ENCODE measurements around the gene MED8. TPM values are rescaled to one million over a fixed set of nuclear protein-coding genes. Genes with fewer than 3 reads are reported as not detected.

The MED8 gene, protein sequence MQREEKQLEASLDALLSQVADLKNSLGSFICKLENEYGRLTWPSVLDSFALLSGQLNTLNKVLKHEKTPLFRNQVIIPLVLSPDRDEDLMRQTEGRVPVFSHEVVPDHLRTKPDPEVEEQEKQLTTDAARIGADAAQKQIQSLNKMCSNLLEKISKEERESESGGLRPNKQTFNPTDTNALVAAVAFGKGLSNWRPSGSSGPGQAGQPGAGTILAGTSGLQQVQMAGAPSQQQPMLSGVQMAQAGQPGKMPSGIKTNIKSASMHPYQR
- total RNA-seq = 41.1 and 46.1 TPM in 2 replicates

DNA sequence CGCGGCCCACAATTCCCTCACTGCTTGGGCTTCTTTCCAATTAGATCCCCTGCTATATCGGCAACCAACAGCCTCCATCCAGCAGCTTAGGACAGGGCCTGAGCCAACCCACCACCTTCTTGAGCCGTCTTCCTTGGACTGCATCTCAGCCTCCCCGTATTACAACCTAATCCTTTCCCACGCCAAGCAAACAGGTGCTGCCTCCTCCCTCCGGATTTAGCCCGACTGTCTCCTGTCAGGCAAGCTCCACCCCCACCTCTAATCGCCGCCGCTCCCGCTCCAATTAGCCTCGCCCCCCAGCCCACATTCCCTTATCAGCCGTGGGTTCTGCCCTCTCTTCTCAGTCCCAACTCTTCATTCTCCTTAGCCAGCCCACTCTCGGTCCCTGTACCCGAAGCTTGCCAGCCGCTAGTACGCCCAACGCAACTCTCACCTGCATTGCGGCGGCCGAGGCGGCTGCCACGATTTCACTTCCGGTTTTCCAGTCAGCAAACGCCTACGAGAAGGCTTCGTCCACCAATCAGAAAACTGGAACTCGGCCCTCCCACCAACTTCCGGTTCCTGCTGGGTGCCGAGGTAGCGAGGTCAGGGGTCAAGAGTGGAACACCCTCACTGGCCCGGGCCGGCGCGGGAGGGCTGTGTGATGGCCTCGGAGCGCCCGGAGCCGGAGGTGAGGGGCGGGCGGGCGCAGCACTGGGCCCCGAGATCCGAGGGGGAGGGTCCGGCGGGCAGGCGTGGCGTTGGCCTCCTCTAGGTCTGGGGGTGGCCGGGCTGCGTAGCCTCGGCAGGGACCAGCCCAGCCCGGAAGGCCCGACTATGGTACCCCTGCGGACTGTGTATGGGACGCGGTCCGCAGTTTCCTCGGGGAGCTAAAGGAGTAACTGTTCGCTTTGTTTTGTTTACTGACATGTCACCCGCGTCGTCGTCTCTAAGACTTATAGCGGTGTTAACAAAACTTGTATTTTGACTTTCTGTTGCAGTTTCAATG, at the start of gene MED8, which contains the start of gene SZT2:
TSS of gene MED8 (minus strand) at position 475 of the 988 bp plus-strand sequence. CDS start at position 439, 36 bp downstream.
TSS of gene SZT2 (plus strand) at position 574 of the 988 bp plus-strand sequence. CDS start at position 644, 70 bp downstream.

DNA sequence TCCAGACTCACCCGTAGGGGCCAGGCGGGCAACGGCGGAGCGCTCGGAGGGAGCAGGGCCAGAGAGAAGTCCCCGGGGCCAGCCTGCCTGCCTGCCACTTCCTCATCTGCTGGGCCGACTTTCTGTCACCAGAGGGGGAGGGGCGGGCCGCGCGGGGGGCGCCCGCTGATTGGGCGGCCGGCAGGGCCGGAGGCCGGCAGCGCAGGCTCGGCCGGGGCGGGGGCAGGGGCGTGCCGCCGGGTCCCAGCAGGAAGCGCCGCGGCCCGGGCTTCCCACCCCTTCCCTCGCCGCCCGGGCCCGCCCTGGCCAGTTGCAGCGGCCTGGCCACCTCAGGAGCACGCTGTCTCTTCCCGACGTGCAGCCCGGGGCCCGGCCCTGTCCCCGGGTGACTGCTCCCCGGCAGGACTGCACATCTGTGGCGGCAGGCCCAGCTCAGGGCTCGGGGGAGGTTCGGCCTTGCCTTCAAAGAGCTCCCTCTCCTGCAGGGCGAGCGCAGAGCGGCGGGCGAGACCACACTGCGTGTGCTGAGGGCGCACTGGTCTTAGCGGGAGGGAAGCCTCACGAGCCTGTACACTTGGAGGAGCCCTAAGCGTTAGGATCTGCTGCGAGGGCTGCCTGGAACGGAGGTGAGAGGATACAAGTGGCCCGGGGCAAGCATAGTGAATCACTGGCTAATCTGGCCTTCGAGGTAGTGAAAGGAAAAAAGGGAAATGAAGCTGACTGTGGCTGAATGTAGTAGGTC, 21.5 kb downstream of the MED8 start, which contains the start of gene ELOVL1:
TSS of gene ELOVL1 (minus strand) at position 108 of the 742 bp plus-strand sequence. CDS start 2,402 bp downstream, outside the sequence.

DNA sequence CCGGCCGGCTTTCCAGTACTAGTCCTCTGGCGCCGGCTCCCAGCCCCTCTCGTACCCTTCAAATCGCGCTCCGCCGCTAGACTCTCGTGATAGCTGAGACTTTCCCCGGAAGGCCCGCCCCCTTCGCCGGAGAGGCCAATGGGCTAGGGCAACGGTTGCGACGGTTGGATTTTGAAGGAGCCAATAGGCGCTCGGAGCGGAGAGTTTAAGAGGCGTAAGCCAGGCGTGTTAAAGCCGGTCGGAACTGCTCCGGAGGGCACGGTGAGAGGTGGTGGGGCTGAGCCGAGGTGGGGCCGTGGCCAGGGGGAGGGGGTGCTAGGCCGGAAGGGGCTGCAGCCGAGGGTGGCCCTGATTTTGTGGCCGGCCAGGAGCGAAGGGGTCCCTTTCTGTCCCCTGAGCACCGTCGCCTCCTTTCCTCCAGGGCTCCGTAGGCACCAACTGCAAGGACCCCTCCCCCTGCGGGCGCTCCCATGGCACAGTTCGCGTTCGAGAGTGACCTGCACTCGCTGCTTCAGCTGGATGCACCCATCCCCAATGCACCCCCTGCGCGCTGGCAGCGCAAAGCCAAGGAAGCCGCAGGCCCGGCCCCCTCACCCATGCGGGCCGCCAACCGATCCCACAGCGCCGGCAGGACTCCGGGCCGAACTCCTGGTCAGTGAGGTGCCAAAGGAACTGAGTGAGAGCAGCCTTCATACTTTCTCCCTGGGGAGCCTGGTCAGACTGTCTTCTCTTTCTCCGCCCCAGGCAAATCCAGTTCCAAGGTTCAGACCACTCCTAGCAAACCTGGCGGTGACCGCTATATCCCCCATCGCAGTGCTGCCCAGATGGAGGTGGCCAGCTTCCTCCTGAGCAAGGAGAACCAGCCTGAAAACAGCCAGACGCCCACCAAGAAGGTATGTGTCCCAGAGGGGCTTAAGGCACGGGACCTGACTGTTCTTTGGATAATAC, 30.6 kb downstream of the MED8 start, which contains the start of gene CDC20:
TSS of gene CDC20 (plus strand) at position 236 of the 948 bp plus-strand sequence. CDS start at position 471, 235 bp downstream.

DNA sequence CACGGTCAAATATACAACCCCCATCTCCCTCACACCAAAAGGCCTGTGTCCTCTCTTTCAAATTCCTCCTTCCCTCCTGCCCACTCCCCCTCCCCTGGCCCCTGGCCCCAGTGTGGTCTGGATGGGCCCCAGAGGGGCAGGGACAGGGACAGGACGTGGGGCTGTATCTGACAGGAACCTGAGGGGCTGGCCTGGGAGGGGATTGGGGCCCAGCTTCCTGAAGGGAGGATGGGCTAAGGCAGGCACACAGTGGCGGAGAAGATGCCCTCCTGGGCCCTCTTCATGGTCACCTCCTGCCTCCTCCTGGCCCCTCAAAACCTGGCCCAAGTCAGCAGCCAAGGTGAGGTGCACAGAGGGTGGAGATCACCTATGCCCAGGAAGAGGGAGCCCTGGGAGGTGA, 52.0 kb downstream of the MED8 start, which contains the start of gene MPL:
TSS of gene MPL (plus strand) at position 231 of the 400 bp plus-strand sequence. CDS start at position 262, 31 bp downstream.

Other genes with a start within 250 kb of the MED8 start
- 178 and 201 TPM in 2 replicates for gene EBNA1BP2, start 217.5 kb downstream of the MED8 start, total RNA-seq
- gene CFAP57, start 217.5 kb downstream of the MED8 start, total RNA-seq = 0.14 and 0.53 TPM in 2 replicates
- gene TMEM125, start 119.8 kb downstream of the MED8 start, total RNA-seq = not detected in 2 replicates
- gene C1orf210, start 104.2 kb downstream of the MED8 start, total RNA-seq = not detected in 2 replicates
- gene TIE1, start 88.8 kb downstream of the MED8 start, total RNA-seq = 436 and 472 TPM in 2 replicates
- 0.07 TPM in 1 of 2 replicates, not detected in the other for gene MPL, start 52.0 kb downstream of the MED8 start, total RNA-seq
- 95.6 and 147 TPM in 2 replicates for gene CDC20, start 30.8 kb downstream of the MED8 start, total RNA-seq
- 65.3 and 80.0 TPM in 2 replicates for gene ELOVL1, start 21.8 kb downstream of the MED8 start, total RNA-seq
- gene SZT2, start 99 bp upstream of the MED8 start, total RNA-seq = 31.6 and 38.9 TPM in 2 replicates
- gene HYI, start 64.1 kb upstream of the MED8 start, total RNA-seq = 74.1 and 154 TPM in 2 replicates
- gene PTPRF, start 141.1 kb upstream of the MED8 start, total RNA-seq = 139 and 161 TPM in 2 replicates

All from thoracic aorta endothelial cell (primary cell).